HG03039 (cell line): ENCODE measurements around the gene MTARC2.
A peak's percentile ranks its signal among the peaks of the same experiment; 100 is the strongest.

Source experiments
- ATAC-seq: cut with Tn5 transposase; IDR thresholded peaks from one replicate; pipeline ENCODE4 v1.9.1; 2021; ENCODE audit warnings: mild to moderate bottlenecking, moderate library complexity; ENCODE audit not compliant: unreplicated experiment

The MTARC2 gene

DNA sequence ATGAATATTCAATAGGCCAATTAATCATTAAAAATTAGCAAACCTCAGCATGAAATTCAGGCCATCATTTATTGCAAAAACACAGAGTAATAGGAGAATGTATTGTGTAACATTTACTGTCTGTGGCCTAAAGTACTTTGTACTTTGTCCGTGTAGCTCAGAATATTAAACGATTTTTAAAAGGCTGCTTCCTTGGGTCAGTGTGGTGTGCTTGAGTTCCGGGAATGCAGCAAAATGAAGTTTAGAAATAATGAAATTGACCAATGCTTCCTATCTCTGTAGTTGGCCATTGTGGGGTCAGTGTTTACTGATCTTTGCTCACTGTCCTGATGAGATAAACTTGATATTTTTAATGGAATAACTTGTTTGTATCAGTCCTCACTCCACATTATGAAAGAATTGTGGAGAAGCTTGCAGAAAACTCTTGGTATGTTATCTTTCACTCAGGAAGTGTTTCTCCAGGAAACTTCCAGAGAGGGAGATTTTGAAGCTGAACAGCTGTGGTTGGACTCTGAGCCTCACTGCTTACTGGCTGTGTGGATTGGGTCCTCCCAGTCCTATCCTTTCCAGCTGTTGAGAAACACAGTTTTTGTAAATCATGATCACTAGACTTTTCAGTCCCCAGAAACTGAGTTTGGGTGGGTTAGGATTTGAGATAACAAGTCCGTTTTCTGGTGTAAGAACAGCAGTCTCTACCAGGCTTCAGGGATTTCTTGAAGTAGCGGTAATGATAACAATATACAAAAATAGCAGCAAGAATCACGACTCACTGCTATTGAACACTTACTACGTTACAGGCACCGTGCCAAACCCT is 19.4 kb downstream of the MTARC2 start:
- ATAC-seq: no peak

DNA sequence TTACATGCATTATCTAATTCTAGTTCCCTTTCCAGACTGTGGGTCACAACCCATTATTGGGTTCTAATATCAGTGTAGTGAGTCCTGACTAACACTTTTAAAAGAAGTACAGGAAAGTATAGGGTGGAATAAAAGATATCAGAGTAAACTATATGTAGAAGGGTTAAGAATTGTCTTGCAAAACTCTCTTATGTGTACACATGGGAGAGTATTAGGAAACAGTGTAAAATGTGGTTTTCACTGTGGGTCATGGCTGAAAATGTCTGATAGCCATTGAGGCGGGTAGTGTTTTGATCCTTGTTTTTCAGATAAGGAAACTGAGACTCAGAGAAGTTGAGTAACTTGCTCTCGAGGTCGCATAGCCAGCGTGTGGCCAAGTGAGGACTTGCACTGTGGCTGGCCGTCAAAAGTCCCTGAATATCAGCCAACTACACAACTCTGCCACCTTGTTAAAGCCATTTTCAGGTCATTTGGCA is 20.0 kb downstream of the MTARC2 start:
- ATAC-seq: no peak

DNA sequence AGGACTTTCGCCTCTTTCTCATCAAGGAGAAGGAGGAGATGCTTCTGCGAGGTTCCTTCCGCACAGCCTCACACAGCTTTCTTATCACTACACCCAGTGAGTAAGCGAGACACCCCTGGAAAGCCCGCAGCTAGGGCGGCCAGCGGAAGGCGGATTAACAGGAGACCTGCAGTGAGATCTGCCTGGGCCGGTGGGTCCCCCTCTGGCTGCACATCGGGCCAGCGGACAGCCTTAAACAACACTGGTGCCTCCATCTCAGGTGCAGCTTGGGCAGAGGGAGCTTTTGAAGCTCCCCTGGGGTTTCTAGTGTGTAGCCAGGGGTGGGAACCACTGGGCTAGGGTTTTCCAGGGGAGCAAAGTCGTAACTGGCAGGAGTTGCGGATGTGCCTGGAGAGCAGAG is 21.1 kb downstream of the MTARC2 start:
- no peak for ATAC-seq

DNA sequence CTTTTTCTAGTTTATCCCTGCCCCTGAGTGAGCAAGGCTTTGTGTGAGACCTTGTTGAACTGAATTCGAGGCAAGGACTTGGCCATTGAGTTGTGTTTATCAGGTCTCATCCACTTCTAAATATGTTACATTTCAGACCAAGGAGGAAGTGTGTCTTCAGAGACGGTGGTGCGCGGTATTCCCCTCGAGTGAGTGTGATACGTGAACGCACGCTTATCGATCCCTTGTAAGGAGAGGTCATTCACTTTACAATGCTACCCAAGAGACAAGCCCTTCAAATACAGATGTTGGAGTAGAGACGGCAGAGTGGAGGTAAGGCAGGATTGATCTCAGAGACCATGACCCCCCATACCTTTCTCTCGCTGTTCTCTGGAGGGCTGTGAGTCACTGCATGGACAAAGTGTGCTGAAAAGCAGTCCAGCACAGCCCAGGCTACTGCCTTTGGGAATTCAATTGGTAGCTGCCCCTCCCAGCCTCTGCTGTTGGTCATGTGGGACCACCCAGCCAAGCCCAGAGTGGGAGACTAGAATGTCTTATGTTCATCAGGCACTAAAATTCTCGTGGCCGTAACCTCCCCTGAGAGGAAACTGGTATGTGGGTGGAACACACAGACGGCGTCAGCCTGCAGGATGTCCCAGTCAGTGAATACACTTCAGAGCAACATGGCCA is 22.3 kb downstream of the MTARC2 start:
- ATAC-seq: peak; percentile 46

DNA sequence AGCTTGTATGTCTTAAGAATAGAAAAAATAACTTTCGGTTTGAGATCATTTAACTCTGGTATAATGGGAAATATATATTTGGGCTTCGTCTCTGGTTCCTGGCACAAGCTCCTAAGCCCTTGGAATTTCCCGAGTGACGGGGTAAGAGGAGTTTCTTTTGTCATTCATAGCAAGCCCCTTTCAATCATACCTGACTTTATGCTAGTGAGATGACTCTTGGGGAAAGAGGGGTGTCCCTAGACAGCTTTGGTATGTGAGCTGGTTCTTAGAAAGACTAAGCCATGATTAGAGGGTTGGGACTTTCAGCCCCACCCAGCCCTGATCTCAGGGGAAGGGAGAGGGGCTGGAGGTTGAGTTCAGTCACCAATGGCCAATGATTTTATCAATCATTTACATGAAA is 24.7 kb downstream of the MTARC2 start:
- no peak for ATAC-seq

DNA sequence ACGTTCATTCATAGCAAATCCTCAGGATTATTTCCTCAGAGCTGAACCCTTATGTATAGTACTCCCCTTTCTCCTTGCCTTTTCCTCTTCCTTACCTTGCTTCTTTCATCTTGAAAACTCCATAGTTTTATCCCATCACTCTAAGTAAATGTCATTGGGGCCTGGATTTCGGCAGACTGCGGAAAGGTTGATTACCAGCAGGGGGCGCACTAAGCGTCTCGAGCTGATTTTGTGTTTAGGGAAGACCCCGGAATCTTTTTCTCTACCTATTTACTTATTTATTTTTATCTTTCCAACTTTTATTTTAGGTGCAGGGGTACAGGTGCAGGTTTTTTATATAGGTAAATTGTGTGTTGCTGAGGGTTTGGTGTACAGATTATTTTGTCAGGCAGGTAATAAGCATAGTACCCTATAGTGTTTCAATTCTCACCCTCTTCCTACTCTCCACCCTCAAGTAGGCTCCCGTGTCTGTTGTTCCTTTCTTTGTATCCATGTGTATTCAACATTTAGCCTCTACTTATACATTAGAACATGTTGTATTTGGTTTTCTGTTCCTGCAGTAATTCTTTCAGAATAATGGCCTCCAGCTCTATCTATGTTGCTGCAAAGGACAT is 27.2 kb downstream of the MTARC2 start:
- no peak for ATAC-seq

DNA sequence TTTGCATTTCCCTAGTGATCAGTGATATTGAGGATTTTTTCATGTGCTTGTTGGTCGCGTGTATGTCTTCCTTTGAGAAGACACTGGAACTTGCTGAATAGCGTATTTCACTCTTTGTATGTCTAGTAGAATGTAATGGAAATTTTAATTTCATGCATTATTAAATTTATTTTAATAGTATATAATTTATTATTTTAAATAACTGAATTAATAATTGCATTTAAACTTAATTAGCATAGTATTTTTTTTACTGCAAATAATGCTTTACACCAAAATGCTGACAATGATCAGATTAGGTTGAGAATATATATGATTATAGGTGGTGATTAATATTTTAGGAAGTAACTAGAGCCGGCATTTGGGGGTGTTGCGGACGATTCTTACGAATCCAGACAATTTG is 28.1 kb downstream of the MTARC2 start:
- ATAC-seq: no peak

DNA sequence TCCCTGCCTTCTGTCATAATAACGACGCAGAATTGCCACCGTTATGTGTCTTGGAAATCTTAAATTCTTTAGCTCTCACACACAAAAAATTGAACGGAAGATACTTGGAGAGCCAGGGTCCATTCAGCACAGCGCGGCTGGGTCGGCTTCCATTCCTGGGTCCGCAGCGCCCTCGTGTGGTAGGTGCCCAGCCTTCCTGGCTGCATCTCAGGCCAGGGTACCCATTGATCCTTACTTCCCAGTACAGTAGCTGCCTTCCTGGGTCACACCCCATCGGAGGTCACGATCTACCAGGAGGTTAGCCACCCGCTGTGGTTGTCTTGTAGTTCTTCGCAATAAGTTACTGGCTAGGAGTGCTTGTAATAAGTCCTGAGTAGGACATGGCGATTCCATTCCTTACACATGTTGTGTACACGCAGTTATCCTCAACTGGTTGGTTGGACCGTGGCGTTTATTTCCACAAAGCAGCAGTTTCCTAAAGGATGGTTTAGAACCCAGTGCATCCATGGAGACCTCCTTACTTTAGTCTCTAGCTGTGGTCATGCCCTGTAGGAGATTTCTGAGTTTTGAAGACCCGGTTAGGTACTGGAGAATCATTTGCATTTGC is 28.7 kb downstream of the MTARC2 start:
- ATAC-seq: no peak

DNA sequence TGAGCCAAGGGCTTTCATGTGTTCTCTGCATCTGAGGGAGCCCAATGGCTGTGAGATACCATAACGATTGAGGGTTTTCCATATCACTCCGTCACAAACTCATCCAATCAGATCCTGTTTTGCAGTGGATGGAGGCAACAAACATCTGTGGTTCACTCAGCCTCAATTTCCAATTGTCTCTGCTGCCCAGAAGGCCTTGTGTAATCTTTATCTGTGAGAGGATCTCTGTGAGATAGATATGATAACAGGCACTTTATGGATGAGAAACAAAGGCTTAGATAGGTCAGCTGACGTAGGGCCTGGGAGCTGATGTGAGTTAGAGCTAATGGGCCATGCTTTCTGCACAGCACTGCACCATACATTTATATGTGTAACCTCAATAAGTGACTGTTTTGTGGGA is 35.3 kb downstream of the MTARC2 start:
- no peak for ATAC-seq

DNA sequence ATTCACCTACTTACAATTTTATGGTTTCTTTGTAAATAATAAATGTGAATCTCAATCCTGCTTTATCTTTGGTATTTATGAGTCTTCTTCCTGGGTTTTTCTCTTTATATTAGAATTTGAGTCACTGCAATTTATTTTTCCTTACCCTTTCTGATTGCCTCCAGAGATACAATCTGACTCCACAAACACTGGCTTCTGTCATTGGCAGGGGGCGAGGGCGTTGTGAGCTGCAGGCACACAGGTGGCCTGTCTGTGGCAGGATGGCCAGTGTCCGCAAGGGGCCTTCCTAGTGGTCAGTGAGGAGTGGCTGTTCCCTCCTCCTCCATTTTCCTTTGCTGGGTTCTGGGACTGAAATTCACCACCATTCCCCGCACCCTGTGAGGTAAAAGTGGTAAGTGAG is 36.6 kb downstream of the MTARC2 start:
- ATAC-seq: no peak

DNA sequence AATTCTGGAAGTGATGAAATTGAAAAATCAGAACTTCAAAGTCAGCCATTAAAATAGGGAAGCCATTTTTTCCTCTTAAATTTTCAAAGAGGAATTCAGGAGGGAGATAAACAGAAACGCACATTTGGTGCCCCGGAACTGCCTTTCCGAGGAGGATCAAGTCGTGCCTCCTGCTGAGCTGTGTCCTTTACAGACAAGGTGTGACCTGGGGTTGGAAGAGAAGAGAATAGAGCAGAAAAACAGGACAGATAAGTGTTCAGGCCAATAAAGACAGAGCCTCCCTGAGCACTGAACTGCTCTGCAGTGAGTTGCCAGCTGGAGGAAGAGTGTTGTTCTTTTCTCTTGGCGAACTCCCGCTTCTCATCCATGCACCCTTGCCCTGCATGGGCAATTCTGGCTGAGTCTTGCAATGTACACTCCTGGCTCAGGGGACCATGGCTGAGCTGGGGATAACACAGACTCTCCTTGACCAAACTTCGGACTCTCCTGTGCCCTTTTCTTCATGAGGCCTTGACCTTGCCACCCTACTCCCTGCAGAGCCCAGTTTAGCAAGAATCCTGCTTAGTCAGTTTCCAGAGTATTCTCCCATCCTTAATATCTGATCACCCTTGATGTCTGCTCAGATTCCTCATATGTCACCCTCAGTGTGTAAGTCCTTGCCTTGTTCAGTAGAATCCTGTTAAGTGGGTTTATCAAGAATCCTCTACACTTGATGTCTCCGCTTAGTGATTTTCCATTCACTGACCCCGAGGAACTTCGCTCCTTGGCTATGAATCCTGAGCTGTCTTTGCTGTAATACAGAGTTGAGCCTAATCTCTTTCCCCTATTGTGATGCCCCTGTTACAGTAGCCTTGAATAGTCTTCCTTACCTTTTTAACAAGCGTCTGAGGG is 37.3 kb downstream of the MTARC2 start:
- ATAC-seq: no peak

DNA sequence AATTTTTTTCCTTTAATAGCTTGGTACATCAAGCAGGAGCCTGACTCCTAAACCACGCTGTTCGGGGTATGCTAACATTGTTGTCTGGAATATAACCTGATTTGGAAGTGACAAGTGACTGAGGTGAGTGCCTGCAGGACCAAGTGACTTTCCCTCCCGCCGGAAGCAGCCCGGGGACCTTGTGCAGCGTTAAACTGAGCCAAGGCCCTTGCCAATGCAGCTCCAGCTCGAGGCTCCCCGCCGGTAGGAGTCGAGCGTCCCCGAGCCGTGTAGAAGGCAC is 37.9 kb downstream of the MTARC2 start:
- no peak for ATAC-seq

DNA sequence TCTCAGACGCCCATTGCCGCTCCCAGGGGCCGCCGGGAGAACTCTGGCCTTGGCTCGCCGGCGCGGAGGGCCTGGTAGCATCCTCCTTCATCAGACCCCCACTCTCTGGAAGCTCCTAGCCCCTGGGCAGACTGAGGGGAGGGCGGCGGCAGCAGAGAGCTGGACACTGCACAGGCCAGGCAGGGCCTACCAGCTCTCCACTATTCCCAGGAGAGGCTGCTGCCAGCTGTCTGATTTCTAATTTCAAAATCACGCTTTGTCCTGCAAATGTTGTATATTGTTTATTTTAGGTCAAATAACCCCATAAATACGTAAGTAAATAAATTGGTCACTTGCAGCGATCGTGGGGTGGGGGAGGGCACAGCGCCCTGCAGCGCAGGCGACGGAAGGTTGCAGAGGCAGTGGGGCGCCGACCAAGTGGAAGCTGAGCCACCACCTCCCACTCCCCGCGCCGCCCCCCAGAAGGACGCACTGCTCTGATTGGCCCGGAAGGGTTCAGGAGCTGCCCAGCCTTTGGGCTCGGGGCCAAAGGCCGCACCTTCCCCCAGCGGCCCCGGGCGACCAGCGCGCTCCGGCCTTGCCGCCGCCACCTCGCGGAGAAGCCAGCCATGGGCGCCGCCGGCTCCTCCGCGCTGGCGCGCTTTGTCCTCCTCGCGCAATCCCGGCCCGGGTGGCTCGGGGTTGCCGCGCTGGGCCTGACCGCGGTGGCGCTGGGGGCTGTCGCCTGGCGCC is 38.4 kb downstream of the MTARC2 start, which contains the start of gene MTARC1:
Gene MTARC1, plus strand, starts transcription at position 577 of the 732 bp plus-strand sequence. Its CDS starts 32 bp downstream, at position 609.
- peak; percentile 52 for ATAC-seq

DNA sequence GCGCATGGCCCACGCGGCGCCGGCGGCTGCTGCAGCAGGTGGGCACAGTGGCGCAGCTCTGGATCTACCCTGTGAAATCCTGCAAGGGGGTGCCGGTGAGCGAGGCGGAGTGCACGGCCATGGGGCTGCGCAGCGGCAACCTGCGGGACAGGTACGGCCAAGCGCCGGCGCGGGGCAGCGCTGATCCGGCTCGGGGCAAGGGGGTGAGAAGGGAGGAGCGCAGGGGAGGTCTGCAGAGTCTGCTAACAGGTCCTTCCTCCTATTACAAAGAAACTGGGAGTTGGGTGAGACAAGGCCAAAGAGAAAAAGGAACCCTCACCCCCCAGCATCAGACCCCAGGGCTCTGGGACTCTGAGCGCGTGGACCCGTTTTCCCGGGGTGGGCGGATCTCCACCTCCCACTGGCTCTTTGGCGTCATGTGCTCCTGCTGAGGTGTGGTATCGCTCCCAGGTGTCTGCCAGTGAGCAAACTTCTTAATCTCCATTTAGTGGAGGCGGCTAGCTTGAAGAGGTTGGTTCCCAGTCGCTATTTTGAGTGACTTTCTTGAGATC is 39.0 kb downstream of the MTARC2 start:
- ATAC-seq: no peak

DNA sequence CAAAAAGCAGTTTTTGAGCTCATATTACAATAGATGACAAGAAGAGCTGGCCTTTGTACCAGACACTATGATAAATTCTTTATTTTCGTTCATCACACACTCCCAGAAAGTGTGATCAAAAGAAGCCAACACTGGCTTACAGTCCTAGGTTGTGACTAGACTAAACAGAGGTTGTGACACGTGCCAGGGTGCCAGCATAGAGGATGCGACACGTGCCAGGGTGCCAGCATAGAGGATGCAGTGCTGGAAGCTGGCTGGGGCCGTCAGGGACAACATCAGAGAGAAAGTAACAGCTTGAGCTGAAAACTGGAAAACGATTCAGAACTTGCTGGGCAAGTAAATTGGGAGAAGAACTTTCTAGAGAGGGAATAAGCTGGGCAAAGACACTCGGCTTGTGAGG is 40.8 kb downstream of the MTARC2 start:
- ATAC-seq: no peak

DNA sequence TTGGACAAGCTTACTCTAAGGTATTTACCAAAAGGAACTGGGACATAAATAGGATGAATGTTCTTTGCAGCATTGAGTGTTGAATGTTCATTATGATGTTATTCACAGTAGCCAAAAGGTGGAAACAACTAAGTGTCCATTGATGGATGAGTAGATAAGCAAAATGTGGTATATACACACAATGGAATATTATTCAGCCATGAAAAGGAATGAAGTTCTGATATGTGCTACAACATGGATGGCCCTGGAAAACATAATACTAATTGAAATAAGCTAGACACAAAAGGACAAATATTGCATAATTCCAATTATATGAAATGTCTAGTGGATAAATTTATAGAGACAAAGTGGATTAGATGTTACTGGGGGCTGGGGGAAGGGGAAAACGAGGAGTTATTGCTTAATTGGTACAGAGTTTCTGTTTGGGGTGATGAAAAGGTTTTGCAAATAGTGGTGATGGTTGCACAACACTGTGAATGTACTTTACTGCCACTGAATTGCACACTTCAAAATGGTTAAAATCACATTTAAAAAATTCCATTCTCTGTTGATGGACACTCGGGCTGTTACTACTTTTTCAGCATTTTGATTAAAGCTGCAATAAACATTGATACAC is 41.5 kb downstream of the MTARC2 start:
- no peak for ATAC-seq

DNA sequence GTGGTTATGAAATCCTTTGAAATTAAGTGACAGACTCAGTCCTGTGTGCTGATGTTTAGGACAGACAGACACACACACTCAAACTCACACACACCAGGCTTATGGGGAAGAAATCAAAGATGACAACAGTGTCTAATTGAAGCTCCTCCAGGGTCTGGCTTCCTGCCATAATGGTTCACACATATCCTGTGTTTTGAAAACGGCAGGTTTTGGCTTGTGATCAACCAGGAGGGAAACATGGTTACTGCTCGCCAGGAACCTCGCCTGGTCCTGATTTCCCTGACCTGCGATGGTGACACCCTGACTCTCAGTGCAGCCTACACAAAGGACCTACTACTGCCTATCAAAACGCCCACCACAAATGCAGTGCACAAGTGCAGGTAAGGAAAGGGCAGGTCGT is 43.2 kb downstream of the MTARC2 start:
- no peak for ATAC-seq

DNA sequence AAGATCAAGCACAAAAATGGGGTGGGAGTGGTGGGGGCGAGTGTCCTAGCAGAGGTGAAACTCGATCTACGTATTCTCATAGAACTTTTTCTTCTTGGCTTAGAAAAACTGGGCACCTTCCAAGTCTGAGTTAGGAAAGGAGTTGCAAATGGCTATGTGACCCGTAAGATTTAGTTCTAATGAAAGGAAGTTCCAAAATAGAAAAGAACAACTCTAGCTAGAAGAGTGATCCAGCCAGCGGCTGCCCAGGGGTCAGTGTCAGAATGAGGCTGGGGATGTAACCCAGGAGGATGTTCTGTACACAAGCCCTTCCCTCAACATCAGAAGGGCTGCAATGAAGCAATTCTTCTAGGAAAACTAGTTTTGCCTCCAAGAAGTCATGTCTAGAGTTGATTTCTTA is 43.8 kb downstream of the MTARC2 start:
- ATAC-seq: no peak

DNA sequence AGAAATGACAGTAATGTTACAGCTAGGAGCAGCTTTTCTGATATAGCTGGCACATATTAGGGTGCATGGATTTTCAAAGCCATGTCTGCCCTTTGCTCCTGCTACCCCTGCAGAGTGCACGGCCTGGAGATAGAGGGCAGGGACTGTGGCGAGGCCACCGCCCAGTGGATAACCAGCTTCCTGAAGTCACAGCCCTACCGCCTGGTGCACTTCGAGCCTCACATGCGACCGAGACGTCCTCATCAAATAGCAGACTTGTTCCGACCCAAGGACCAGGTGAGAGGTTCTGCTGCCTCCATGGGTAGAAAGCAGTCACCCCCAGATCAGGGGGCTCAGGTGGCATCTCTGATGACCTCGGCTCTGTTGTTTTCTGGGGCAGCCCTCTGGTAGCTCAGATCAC is 48.4 kb downstream of the MTARC2 start:
- no peak for ATAC-seq
